ENCODE measurements around the gene ATG16L2. TPM values are rescaled to one million over a fixed set of nuclear protein-coding genes. Genes with fewer than 3 reads are reported as not detected.

ATG16L2 gene
- total and polyA plus RNA-seq, 9 of the 15 experiments (the other 6 are each of a cell fraction or from before 2014, with no cell fraction given): 0.18 to 11.2 (median 6.2) TPM

- TF ChIP-seq, protein P1, sequence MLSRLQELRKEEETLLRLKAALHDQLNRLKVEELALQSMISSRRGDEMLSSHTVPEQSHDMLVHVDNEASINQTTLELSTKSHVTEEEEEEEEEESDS (CRISPR knock-in tag; IDR thresholded peaks at IDR 0.05): no peak
- TF ChIP-seq, protein P2, sequence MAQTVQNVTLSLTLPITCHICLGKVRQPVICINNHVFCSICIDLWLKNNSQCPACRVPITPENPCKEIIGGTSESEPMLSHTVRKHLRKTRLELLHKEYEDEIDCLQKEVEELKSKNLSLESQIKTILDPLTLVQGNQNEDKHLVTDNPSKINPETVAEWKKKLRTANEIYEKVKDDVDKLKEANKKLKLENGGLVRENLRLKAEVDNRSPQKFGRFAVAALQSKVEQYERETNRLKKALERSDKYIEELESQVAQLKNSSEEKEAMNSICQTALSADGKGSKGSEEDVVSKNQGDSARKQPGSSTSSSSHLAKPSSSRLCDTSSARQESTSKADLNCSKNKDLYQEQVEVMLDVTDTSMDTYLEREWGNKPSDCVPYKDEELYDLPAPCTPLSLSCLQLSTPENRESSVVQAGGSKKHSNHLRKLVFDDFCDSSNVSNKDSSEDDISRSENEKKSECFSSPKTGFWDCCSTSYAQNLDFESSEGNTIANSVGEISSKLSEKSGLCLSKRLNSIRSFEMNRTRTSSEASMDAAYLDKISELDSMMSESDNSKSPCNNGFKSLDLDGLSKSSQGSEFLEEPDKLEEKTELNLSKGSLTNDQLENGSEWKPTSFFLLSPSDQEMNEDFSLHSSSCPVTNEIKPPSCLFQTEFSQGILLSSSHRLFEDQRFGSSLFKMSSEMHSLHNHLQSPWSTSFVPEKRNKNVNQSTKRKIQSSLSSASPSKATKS (CRISPR knock-in tag; IDR thresholded peaks at IDR 0.05): no peak
- TF ChIP-seq SAFB (IDR thresholded peaks at IDR 0.05; ENCODE audit: borderline replicate concordance, low read depth, low read length): no peak
- TF ChIP-seq ZNF551 (CRISPR knock-in tag; IDR thresholded peaks at IDR 0.05): no peak
- TF ChIP-seq ELF1 (tag; IDR thresholded peaks at IDR 0.05): no peak
- TF ChIP-seq, protein P3, sequence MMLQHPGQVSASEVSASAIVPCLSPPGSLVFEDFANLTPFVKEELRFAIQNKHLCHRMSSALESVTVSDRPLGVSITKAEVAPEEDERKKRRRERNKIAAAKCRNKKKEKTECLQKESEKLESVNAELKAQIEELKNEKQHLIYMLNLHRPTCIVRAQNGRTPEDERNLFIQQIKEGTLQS (IDR thresholded peaks at IDR 0.05): peak; percentile 46; the same call in 1 of the 2 replicates
- TF ChIP-seq, protein P3 (CRISPR knock-in tag; conservative IDR thresholded peaks at IDR 0.05): no peak
- peak; percentile 32; the same call in 1 of the 2 replicates for TF ChIP-seq CEBPG (CRISPR knock-in tag; IDR thresholded peaks at IDR 0.05)
- TF ChIP-seq CEBPG (tag; conservative IDR thresholded peaks at IDR 0.05 in 1 of 2, IDR thresholded peaks at IDR 0.05 in 1 of 2): no peak
- no peak for TF ChIP-seq NFRKB (IDR thresholded peaks at IDR 0.05; ENCODE audit: low read depth)
- TF ChIP-seq ARID2 (IDR thresholded peaks at IDR 0.05): no peak
- no peak for TF ChIP-seq KLF6 (CRISPR knock-in tag; IDR thresholded peaks at IDR 0.05; ENCODE audit: borderline replicate concordance)
- peak; percentile 91 for TF ChIP-seq TOE1 (IDR thresholded peaks at IDR 0.05; ENCODE audit: borderline replicate concordance)
- TF ChIP-seq TOE1 (CRISPR knock-in tag; IDR thresholded peaks at IDR 0.05; ENCODE audit: borderline replicate concordance, low read depth): no peak; the same call in 1 of the 2 replicates
- no peak for TF ChIP-seq ZC3H11A (IDR thresholded peaks at IDR 0.05; ENCODE audit: low read depth, low read length)
- TF ChIP-seq, protein P4, sequence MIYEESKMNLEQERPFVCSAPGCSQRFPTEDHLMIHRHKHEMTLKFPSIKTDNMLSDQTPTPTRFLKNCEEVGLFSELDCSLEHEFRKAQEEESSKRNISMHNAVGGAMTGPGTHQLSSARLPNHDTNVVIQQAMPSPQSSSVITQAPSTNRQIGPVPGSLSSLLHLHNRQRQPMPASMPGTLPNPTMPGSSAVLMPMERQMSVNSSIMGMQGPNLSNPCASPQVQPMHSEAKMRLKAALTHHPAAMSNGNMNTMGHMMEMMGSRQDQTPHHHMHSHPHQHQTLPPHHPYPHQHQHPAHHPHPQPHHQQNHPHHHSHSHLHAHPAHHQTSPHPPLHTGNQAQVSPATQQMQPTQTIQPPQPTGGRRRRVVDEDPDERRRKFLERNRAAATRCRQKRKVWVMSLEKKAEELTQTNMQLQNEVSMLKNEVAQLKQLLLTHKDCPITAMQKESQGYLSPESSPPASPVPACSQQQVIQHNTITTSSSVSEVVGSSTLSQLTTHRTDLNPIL (CRISPR knock-in tag; IDR thresholded peaks at IDR 0.05): no peak
- no peak for TF ChIP-seq ZNF133 (CRISPR knock-in tag; IDR thresholded peaks at IDR 0.05)
- TF ChIP-seq SREBF1 (IDR thresholded peaks at IDR 0.05; ENCODE audit: borderline replicate concordance, low read depth, low read length): no peak
- no peak for TF ChIP-seq MYNN (IDR thresholded peaks at IDR 0.05)
- no peak for TF ChIP-seq MYNN (CRISPR knock-in tag; IDR thresholded peaks at IDR 0.05)
- TF ChIP-seq, protein P5, sequence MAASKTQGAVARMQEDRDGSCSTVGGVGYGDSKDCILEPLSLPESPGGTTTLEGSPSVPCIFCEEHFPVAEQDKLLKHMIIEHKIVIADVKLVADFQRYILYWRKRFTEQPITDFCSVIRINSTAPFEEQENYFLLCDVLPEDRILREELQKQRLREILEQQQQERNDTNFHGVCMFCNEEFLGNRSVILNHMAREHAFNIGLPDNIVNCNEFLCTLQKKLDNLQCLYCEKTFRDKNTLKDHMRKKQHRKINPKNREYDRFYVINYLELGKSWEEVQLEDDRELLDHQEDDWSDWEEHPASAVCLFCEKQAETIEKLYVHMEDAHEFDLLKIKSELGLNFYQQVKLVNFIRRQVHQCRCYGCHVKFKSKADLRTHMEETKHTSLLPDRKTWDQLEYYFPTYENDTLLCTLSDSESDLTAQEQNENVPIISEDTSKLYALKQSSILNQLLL (CRISPR knock-in tag; IDR thresholded peaks at IDR 0.05; ENCODE audit: borderline replicate concordance): no peak
- TF ChIP-seq SMARCA4 (IDR thresholded peaks at IDR 0.05): 0 out of 2 replicates have a peak, but pooled peaks have one; percentile 43
Observed at GRCh38 chr11:72813740-72814285, 398 bp upstream of the ATG16L2 start (continued).

All from K562 (cell line).